ENCODE measurements around the gene SP3.
A peak's percentile ranks its signal among the peaks of the same experiment; 100 is the strongest.

GRCh38 chr2:174012347-174013314, 47.5 kb upstream of the SP3 start:
- no peak for TF ChIP-seq CTCF (IDR thresholded peaks at IDR 0.05)
- TF ChIP-seq POLR2AphosphoS5 (IDR thresholded peaks at IDR 0.05): peak; percentile 37

Measured in gastroesophageal sphincter (tissue), 3 donors.